ENCODE results near the gene PTPN23. TPM values are rescaled to one million over a fixed set of nuclear protein-coding genes. Genes with fewer than 3 reads are reported as not detected.

Gene PTPN23
- total RNA-seq, 4 donors from 2014 or later, result 30.8 to 277 (median 90.7) TPM

GRCh38 chr3:47342151-47342550 lies 38.7 kb upstream of the PTPN23 start:
- no peaks in the 10 kb centered on the region for H3K27me3 ChIP-seq
- H3K4me3 ChIP-seq, result no peak overlapping the region
- H3K9me3 ChIP-seq, result no peaks in the 10 kb centered on the region
- DNase-seq (ENCODE audit: low spot score in 2 of 2), result no peak
- peaks cover 0 to 88% (median 11%) of the 10 kb centered on the region in 3 donors for H3K36me3 ChIP-seq
- H3K27ac ChIP-seq, result no peak overlapping the region
- WGBS, 2 donors, result 83 to 88% methylated on average over 2 of the region's 2 CpGs
- TF ChIP-seq POLR2A (IDR thresholded peaks at IDR 0.05) (no peak), CTCF (IDR thresholded peaks at IDR 0.05) (no peak), EP300 (IDR thresholded peaks at IDR 0.05) (no peak)
- peaks cover 0 to 8% (median 2%) of the 10 kb centered on the region in 4 donors for H3K4me1 ChIP-seq

GRCh38 chr3:47342812-47343211 lies 38.0 kb upstream of the PTPN23 start:
- no peak for DNase-seq (ENCODE audit: low spot score in 2 of 2)
- Histone ChIP-seq H3K27ac (no peak overlapping the region), H3K9me3 (no peaks in the 10 kb centered on the region), H3K4me1 (peaks cover 0 to 9% (median 2%) of the 10 kb centered on the region in 4 donors), H3K27me3 (no peaks in the 10 kb centered on the region), H3K36me3 (peaks cover 0 to 81% (median 4%) of the 10 kb centered on the region in 3 donors), H3K4me3 (no peak overlapping the region)
- TF ChIP-seq EP300 (IDR thresholded peaks at IDR 0.05) (no peak), POLR2A (IDR thresholded peaks at IDR 0.05) (no peak), CTCF (IDR thresholded peaks at IDR 0.05) (no peak)

DNA sequence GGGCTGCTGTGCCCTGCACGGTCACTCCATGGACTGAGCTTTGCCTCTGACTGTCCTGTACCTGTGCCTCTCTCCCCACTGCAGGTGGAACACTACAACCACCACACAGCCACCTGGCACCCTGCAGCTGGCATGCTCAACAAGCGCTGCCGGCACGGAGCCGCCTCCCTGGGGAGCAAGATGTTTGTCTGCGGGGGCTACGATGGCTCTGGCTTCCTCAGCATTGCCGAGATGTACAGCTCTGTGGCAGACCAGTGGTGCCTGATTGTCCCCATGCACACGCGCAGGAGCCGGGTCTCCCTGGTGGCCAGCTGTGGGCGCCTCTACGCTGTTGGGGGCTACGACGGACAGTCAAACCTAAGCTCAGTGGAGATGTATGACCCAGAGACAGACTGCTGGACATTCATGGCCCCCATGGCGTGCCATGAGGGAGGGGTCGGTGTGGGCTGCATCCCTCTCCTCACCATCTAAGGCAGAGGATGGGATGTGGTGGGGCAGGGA lies 37.3 kb upstream of the PTPN23 start:
- H3K27ac ChIP-seq, result no peak overlapping the region
- H3K36me3 ChIP-seq, result peaks cover 0 to 74% (median 3%) of the 10 kb centered on the region in 3 donors
- H3K9me3 ChIP-seq, result no peaks in the 10 kb centered on the region
- H3K4me3 ChIP-seq, result no peak overlapping the region
- WGBS, 2 donors, result 87 to 95% methylated on average over 12 to 16 of the region's 17 CpGs
- peaks cover 0 to 9% (median 2%) of the 10 kb centered on the region in 4 donors for H3K4me1 ChIP-seq
- H3K27me3 ChIP-seq, result no peaks in the 10 kb centered on the region
- no peak for TF ChIP-seq EP300 (IDR thresholded peaks at IDR 0.05)
- no peak for TF ChIP-seq POLR2A (IDR thresholded peaks at IDR 0.05)
- TF ChIP-seq CTCF (IDR thresholded peaks at IDR 0.05), result no peak
- no peak for DNase-seq (ENCODE audit: low spot score in 2 of 2)

DNA sequence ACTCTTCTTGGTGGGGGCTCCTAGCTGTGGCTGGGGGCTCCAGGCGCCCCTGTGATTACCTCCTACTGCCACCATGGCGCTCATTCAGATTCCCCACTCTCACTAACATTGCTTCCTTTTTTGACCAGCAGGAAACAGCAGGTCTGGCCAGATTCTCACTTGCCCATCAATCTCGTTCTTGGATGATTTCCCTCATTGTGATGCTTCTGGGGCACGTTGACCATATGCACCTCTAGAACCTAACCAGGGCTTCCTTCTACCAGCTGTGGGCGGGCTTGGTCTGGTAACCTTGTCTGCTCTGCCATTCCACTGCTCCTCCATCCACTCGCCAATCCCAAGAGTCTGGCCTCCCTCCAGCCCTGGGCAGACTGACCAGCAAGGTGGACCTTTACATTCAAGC lies 35.9 kb upstream of the PTPN23 start:
- TF ChIP-seq POLR2A (IDR thresholded peaks at IDR 0.05) (no peak), EP300 (IDR thresholded peaks at IDR 0.05) (no peak), CTCF (IDR thresholded peaks at IDR 0.05) (no peak)
- H3K36me3 ChIP-seq, result peaks cover 0 to 60% (median 3%) of the 10 kb centered on the region in 3 donors
- H3K27ac ChIP-seq, result no peak overlapping the region
- H3K4me3 ChIP-seq, result no peak overlapping the region
- no peaks in the 10 kb centered on the region for H3K27me3 ChIP-seq
- H3K9me3 ChIP-seq, result no peaks in the 10 kb centered on the region
- DNase-seq (ENCODE audit: low spot score in 2 of 2), result no peak
- H3K4me1 ChIP-seq, result peaks cover 0 to 9% (median 2%) of the 10 kb centered on the region in 4 donors
- WGBS, 2 donors, result 84 to 86% methylated on average over 6 of the region's 6 CpGs

DNA sequence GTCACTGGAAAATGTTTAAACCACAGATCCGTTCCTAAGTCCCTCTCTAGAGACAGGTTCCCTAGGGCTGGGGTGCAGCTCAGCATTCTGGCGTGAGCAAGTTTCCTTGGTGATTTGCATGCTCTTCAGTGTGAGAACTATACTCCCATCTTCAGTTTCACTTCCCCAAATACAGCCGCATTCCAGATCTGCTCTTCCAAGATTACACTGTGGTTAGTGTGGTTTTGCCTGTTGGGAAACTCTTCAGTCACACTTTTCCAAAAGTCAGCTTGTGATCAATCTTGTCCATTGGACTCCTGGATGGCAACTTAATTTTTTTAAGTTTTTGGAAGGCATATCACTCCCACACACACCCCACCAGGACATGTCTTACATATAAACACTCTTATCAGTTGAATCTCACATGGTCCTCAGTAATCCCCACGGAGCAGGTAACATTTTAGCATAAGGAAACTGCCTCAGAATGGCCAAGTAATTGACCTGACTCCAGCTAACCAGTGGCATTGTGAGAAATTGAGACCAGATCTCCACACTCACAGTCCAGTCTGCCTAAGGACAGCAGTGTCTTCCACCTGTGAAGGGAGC lies 33.5 kb upstream of the PTPN23 start:
- peaks cover 0 to 9% (median 2%) of the 10 kb centered on the region in 4 donors for H3K4me1 ChIP-seq
- WGBS, 2 donors, result 58% methylated on average over 4 of the region's 4 CpGs
- H3K27ac ChIP-seq, result peak overlapping the region in 1 of 4 donors; percentile 50
- peaks cover 0 to 36% (median 3%) of the 10 kb centered on the region in 3 donors for H3K36me3 ChIP-seq
- peak in 1 of 2 donors; percentile 9 for DNase-seq (ENCODE audit: low spot score in 2 of 2)
- no peaks in the 10 kb centered on the region for H3K9me3 ChIP-seq
- TF ChIP-seq EP300 (IDR thresholded peaks at IDR 0.05) (peak in 1 of 2 donors; percentile 47), CTCF (IDR thresholded peaks at IDR 0.05) (no peak)
- H3K27me3 ChIP-seq, result no peaks in the 10 kb centered on the region
- H3K4me3 ChIP-seq, result no peak overlapping the region

Measured in tibial nerve (tissue), 4 donors.